CD4-positive, alpha-beta T cell treated with Interferon alpha-2 for 1 hour (primary cell): Measurements from ENCODE around the gene EMCN.
"Not testable (repeated sequence)": the region's sequence is repeated elsewhere in the genome, so short reads cannot be mapped to it uniquely, and the experiment has no call there.

Experiments used
- DNase-seq, 2 donors: peaks; one replicate each; pipeline ENCODE4 v3.0.0-alpha.2; 2020 to 2022

EMCN gene

GRCh38 chr4:100517864-100518341 is at the start of gene EMCN:
TSS of gene EMCN (minus strand) at chr4:100518022. CDS start at chr4:100517914, 108 bp downstream.
- no peak for DNase-seq

GRCh38 chr4:100566396-100566795 is 48.6 kb upstream of the EMCN start:
- peak in 1 of 2 donors; percentile 3 for DNase-seq

- DNase-seq = no peak
These were observed 39.5 kb upstream of the EMCN start for GRCh38 chr4:100557306-100557705.

- DNase-seq = no peak
These were observed 38.0 kb upstream of the EMCN start for GRCh38 chr4:100555611-100556337.

GRCh38 chr4:100548200-100548560 is 30.4 kb upstream of the EMCN start:
- no peak for DNase-seq

- DNase-seq = no peak
These were observed 29.8 kb upstream of the EMCN start for GRCh38 chr4:100547541-100548199.

- DNase-seq = no peak
These were observed 27.6 kb upstream of the EMCN start for GRCh38 chr4:100545427-100545826.

GRCh38 chr4:100540131-100540530 is 22.3 kb upstream of the EMCN start:
- DNase-seq = no peak

GRCh38 chr4:100539706-100540105 is 21.9 kb upstream of the EMCN start:
- DNase-seq = peak in 1 of 2 donors; percentile 11

GRCh38 chr4:100533741-100534140 is 15.9 kb upstream of the EMCN start:
- DNase-seq = no peak

- not testable (repeated sequence) for DNase-seq
These were observed 12.3 kb upstream of the EMCN start for GRCh38 chr4:100530161-100530560.

- no peak for DNase-seq
These were observed 7.9 kb upstream of the EMCN start for GRCh38 chr4:100525686-100526085.

GRCh38 chr4:100519205-100519604 is 1.4 kb upstream of the EMCN start:
- DNase-seq = no peak

- DNase-seq = no peak
These were observed 1.6 kb downstream of the EMCN start for GRCh38 chr4:100516225-100516624.

GRCh38 chr4:100511896-100512295 is 5.9 kb downstream of the EMCN start:
- DNase-seq = no peak

- no peak for DNase-seq
These were observed 7.3 kb downstream of the EMCN start for GRCh38 chr4:100510551-100510950.

GRCh38 chr4:100509386-100509785 is 8.4 kb downstream of the EMCN start:
- no peak for DNase-seq

GRCh38 chr4:100508691-100509090 is 9.1 kb downstream of the EMCN start:
- no peak for DNase-seq

- no peak for DNase-seq
These were observed 13.5 kb downstream of the EMCN start for GRCh38 chr4:100504086-100504874.

- DNase-seq = no peak
These were observed 20.0 kb downstream of the EMCN start for GRCh38 chr4:100497791-100498190.

GRCh38 chr4:100495074-100495473 is 22.7 kb downstream of the EMCN start:
- no peak for DNase-seq

GRCh38 chr4:100494166-100494565 is 23.7 kb downstream of the EMCN start:
- DNase-seq = no peak

- no peak for DNase-seq
These were observed 24.1 kb downstream of the EMCN start for GRCh38 chr4:100493756-100494155.

- DNase-seq = no peak
These were observed 25.7 kb downstream of the EMCN start for GRCh38 chr4:100492129-100492528.
